OCI-LY3 (cell line): Measurements from ENCODE around the gene PAX6.

Experiments
- CTCF ChIP-seq: fragments of 200-600, 300-600 bp; sonication (generic); IDR thresholded peaks from 2 replicates; pipeline ENCODE4 v1.5.1; 2014; ENCODE audit warnings: antibody characterized with exemption, low read length, low read depth
- EZH2phosphoT487 ChIP-seq: fragments of 200-600 bp; shearing (Covaris generic); IDR thresholded peaks from 2 replicates; pipeline ENCODE4 v1.6.1; 2018; ENCODE audit warnings: antibody characterized with exemption, mixed run types, low read depth

GRCh38 chr11:31798554-31799434 is 12.3 kb downstream of the PAX6 start:
- TF ChIP-seq CTCF, result no peak
- no peak for TF ChIP-seq EZH2phosphoT487
